ENCODE measurements around the gene HCN2. TPM values are rescaled to one million over a fixed set of nuclear protein-coding genes. Genes with fewer than 3 reads are reported as not detected.

Gene HCN2
- total RNA-seq, 1 experiment from 2014 or later = 1.5 TPM

DNA sequence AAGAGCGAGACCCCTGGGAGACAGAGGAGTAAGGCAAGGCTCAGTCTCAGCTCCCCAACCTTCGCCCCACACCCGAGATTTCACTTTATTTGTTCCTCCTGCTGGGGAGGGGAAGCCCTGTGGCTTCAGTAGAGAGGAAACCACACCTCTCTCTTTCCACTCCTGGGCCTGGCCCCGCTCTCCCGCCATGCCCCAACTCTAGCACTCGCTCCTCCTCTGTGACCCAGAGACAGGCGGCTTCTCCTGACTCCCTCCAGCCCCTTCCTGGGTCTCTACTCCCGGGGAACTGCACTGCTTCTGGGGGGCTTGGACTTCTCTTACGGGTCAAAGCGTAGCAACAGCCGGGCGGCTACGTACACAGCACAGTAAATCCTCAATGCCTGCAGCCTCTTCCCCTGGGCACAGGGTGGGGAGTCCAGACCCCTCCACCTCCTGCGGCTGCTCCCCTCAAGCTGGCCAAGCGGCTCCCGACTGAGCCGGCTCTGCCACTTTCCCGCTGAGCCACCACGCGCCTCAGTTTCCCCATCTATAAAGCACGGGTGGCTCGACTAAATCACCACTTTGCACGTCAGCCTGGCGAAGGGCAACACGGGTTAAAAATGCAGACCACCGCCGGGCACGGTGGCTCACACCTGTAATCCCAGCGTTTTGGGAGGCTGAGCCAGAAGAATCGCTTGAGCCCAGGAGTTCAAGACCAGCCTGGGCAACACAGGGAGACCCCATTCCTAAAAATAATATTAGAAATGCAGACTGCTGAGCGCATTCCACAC, 71.9 kb downstream of the HCN2 start:
- ChIA-PET POLR2A (ENCODE audit: unreplicated experiment) (no interaction called here), CTCF (interaction anchor here (0.6 kb wide), 1 partner anchor 12 kb away, joined by 3 read pairs; no protein-coding TSS in a partner anchor)
- Histone ChIP-seq H3K27ac (peak overlapping the region; percentile 61), H3F3A (ENCODE audit: insufficient read depth, low read depth) (peaks cover 8% of the 10 kb centered on the region), H3K9me3 (ENCODE audit: insufficient read depth, low read depth) (no peaks in the 10 kb centered on the region), H4K20me1 (ENCODE audit: insufficient read depth) (peaks cover 53% of the 10 kb centered on the region), H3K79me2 (ENCODE audit: low read depth) (peaks cover 63% of the 10 kb centered on the region), H3K4me3 (peak overlapping the region; percentile 99), H3K36me3 (ENCODE audit: low read depth) (0 out of 2 replicates have a peak, but pooled peaks cover 4% of the 10 kb centered on the region), H3K4me2 (peak overlapping the region; percentile 100), H3K4me1 (replicated peaks; ENCODE audit: insufficient read depth) (peaks cover 14% of the 10 kb centered on the region), H2AFZ (no peak overlapping the region), H3K9me2 (ENCODE audit: insufficient read depth) (no peaks in the 10 kb centered on the region), H3K27me3 (ENCODE audit: insufficient read depth, low read depth) (no peaks in the 10 kb centered on the region)
- TF ChIP-seq CTCF (conservative IDR thresholded peaks at IDR 0.05) = no peak
- no peak for TF ChIP-seq EZH2 (IDR thresholded peaks at IDR 0.05; ENCODE audit: low read depth)
- no peak for DNase-seq
- BruUV-seq (replicated peaks) = TSS peak; percentile 61
- intact Hi-C loops (cut with micrococcal nuclease; ENCODE audit: unreplicated experiment) = loop anchor here (2.0 to 10.0 kb wide), 4 partner anchors 74 to 263 kb away; partner anchors contain the start of genes ARID3A, HCN2 and MISP

DNA sequence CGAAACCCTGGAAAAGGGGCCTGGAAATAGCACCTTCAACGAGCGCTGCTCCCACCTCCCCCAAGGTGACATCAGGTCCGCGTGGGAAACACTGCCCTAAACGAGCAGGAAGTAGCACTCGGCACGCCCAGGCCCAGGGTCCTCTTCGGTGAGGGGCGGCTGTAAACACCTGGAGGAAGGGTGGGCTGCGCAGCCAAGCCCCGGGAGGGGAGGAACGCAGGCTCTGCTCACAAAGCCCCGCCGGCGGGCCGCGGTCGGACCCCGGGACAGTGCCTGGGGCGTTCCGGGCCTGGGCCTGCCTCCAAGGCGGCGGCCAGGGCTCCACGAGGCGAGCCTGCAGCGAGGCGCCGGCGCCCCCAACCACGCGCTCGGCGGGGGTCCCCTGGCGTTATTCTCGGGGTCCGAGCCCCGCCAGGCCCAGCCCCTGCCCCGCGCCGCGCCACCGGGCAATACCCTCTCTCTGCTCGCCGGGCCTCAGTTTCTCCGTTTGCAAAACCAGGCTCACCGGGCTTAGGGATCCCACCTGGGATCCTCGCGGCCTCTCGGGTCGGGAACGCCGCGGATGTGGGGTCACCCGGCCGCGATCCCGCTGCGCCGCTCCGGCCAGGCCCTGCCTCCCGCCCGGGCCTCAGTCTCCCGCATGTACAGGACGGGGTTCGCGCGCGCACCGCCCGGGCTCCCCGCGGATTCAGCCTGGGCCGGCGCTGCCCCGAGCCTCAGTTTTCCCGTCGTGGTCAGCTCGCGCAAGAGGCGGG, 72.7 kb downstream of the HCN2 start:
- 0 out of 2 replicates have a peak, but pooled peaks cover 4% of the 10 kb centered on the region for H3K36me3 ChIP-seq (ENCODE audit: low read depth)
- H3K4me2 ChIP-seq = peak overlapping the region; percentile 100
- no peak for TF ChIP-seq EZH2 (IDR thresholded peaks at IDR 0.05; ENCODE audit: low read depth)
- TF ChIP-seq CTCF (conservative IDR thresholded peaks at IDR 0.05) = no peak
- no peaks in the 10 kb centered on the region for H3K9me2 ChIP-seq (ENCODE audit: insufficient read depth)
- ChIA-PET POLR2A (ENCODE audit: unreplicated experiment) (no interaction called here), CTCF (interaction anchor here (0.7 kb wide), 1 partner anchor 582 kb away, joined by 12 read pairs; no protein-coding TSS in a partner anchor)
- BruUV-seq (replicated peaks) = TSS peak; percentile 58
- peaks cover 55% of the 10 kb centered on the region for H3K79me2 ChIP-seq (ENCODE audit: low read depth)
- peak; percentile 52 to 60 for DNase-seq
- H3K27ac ChIP-seq = peak overlapping the region; percentile 61
- H3F3A ChIP-seq (ENCODE audit: insufficient read depth, low read depth) = peaks cover 8% of the 10 kb centered on the region
- H2AFZ ChIP-seq = no peak overlapping the region
- intact Hi-C loops (cut with micrococcal nuclease; ENCODE audit: unreplicated experiment) = loop anchor here (2.0 to 10.0 kb wide), 4 partner anchors 75 to 262 kb away; partner anchors contain the start of genes ARID3A, HCN2 and MISP
- H3K9me3 ChIP-seq (ENCODE audit: insufficient read depth, low read depth) = no peaks in the 10 kb centered on the region
- H3K27me3 ChIP-seq (ENCODE audit: insufficient read depth, low read depth) = no peaks in the 10 kb centered on the region
- H3K4me1 ChIP-seq (replicated peaks; ENCODE audit: insufficient read depth) = peaks cover 14% of the 10 kb centered on the region
- H3K4me3 ChIP-seq = peak overlapping the region; percentile 99
- H4K20me1 ChIP-seq (ENCODE audit: insufficient read depth) = peaks cover 46% of the 10 kb centered on the region

Measured in PC-9 (cell line).